Measurements from ENCODE around the gene PRKD2. TPM values are rescaled to one million over a fixed set of nuclear protein-coding genes. Genes with fewer than 3 reads are reported as not detected.

Gene PRKD2
- total and polyA plus RNA-seq, 4 donors = 8.0 to 30.4 (median 24.5) TPM

DNA sequence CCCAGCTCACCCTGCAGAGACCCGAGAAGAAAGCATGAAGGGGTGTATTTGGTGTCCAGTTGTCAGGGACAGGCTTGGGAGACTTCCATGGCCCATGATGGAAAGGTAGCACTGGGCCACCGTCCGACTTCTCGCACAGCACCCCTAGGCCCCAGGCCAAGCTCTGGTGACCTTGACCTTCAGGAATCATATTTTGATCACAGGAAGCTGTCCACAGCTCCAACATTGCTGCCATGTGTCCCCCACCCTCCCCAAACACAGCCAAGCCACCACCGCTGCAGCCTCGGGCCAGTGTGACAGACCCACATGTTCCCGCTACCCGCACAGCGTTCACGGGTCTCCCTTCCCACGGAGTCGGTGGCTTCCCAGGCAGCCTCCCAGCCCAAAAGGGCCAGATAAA is 91.2 kb downstream of the PRKD2 start:
- no peaks in the 10 kb centered on the region for H3K9me3 ChIP-seq (ENCODE audit: control insufficient read depth, insufficient read depth, low read length)
- no peak overlapping the region for H3K27ac ChIP-seq (ENCODE audit: low read depth, low read length)
- no peak for DNase-seq (ENCODE audit: low read depth in 4 of 6, low spot score in 6 of 6)
- H3K36me3 ChIP-seq (ENCODE audit: control insufficient read depth, insufficient read depth, low read length) = no peaks in the 10 kb centered on the region
- peaks cover 21% of the 10 kb centered on the region for H3K4me1 ChIP-seq (ENCODE audit: control insufficient read depth, insufficient read depth, low read length)
- H3K27me3 ChIP-seq (ENCODE audit: control insufficient read depth, insufficient read depth, low read length) = no peaks in the 10 kb centered on the region
- no peak overlapping the region for H3K4me3 ChIP-seq (ENCODE audit: low read depth, low read length)
- WGBS (ENCODE audit: insufficient coverage) = 90% methylated on average over 12 of the region's 12 CpGs

DNA sequence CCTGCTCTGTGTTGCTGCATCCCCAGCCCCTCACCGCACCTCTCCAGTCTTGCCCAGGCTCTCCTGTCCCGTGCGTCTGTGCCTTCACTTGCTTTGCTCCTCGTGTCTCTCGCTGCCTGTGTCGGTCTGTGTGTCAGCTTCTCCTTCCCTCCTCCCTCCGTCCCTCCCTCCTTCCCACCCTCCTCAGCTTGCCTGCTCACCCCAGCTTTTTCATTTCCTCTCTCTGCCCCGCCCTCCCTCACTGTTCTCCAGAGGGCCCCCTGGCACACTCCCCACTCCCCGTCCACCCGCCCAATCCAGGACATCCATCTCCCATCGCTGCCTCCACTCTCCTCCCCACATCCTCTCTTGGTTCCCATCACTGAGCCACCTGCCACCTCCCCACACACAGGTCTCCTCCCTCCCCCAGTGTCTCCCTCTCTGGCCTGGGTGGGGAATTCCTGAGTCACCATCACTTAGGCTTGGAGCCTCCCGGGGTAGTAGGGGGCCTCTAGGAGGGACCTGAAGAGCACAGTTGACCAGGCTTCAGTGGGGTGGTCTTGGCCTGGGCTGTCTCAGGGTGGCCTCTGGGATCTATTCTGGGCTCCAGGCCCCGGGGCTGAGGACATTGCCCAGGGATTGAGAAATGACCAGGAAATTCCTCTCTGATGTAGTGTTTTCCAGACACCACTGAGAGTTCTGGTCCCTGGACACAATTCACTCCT is 91.8 kb downstream of the PRKD2 start, which contains the start of gene PTGIR:
Gene PTGIR, minus strand, starts transcription at position 132 of the 704 bp plus-strand sequence. CDS start 864 bp downstream, outside the sequence.
- Histone ChIP-seq H3K9me3 (ENCODE audit: control insufficient read depth, insufficient read depth, low read length) (no peaks in the 10 kb centered on the region), H3K4me1 (ENCODE audit: control insufficient read depth, insufficient read depth, low read length) (peaks cover 24% of the 10 kb centered on the region), H3K36me3 (ENCODE audit: control insufficient read depth, insufficient read depth, low read length) (no peaks in the 10 kb centered on the region), H3K27ac (ENCODE audit: low read depth, low read length) (peak within 1 kb of the TSS; percentile 10), H3K27me3 (ENCODE audit: control insufficient read depth, insufficient read depth, low read length) (no peaks in the 10 kb centered on the region), H3K4me3 (ENCODE audit: low read depth, low read length) (no peak within 1 kb of the TSS)
- 28% methylated on average over 13 of the region's 13 CpGs for WGBS (ENCODE audit: insufficient coverage)
- DNase-seq (ENCODE audit: low read depth in 4 of 6, low spot score in 6 of 6) = no peak

Small RNA genes within 50 kb of the gene (small RNA-seq; reads per million reads assigned to genes)
- gene MIR320E (ENCODE audit: low replicate concordance) (0.08 reads per million), gene RF00019 (ENCODE audit: low replicate concordance) (not detected), gene RN7SL364P (ENCODE audit: low replicate concordance) (1.5 reads per million, percentile 87 among the genes with 10 or more reads in this experiment)

Other genes with a start within 250 kb of the PRKD2 start
- gene PNMA8A, start 245.6 kb downstream of the PRKD2 start, total RNA-seq = 10 to 100 TPM; 85.6 to 93.0 TPM
- gene PNMA8A, start 245.6 kb downstream of the PRKD2 start, polyA plus RNA-seq (ENCODE audit: insufficient read length in 2 of 2) = 100 to 1,000 TPM in 1 of 2 donors, 10 to 100 TPM in 1; 89.7 to 105 TPM
- 10 to 100 TPM; 10.6 to 17.7 TPM for gene PNMA8B, start 221.2 kb downstream of the PRKD2 start, total RNA-seq
- 10 to 100 TPM; 30.2 to 31.0 TPM for gene PNMA8B, start 221.2 kb downstream of the PRKD2 start, polyA plus RNA-seq (ENCODE audit: insufficient read length in 2 of 2)
- gene CALM3, start 115.8 kb downstream of the PRKD2 start, total RNA-seq = 100 to 1,000 TPM; 219 to 329 TPM
- 1,000 to 10,000 TPM; 1,556 to 1,593 TPM for gene CALM3, start 115.8 kb downstream of the PRKD2 start, polyA plus RNA-seq (ENCODE audit: insufficient read length in 2 of 2)
- gene PTGIR, start 92.0 kb downstream of the PRKD2 start, total RNA-seq = 1 to 10 TPM in 1 of 2 donors, under 1 TPM in 1; 0.77 to 1.9 TPM
- gene PTGIR, start 92.0 kb downstream of the PRKD2 start, polyA plus RNA-seq (ENCODE audit: insufficient read length in 2 of 2) = under 1 TPM; 0.62 to 0.65 TPM
- gene GNG8, start 80.9 kb downstream of the PRKD2 start, total RNA-seq = 1 to 10 TPM in 1 of 2 donors, not detected in 1; 1.7 TPM
- gene GNG8, start 80.9 kb downstream of the PRKD2 start, polyA plus RNA-seq (ENCODE audit: insufficient read length in 2 of 2) = 10 to 100 TPM; 10.7 to 13.7 TPM
- gene DACT3, start 55.9 kb downstream of the PRKD2 start, total RNA-seq = 10 to 100 TPM; 12.8 to 18.4 TPM
- 10 to 100 TPM; 50.0 to 50.8 TPM for gene DACT3, start 55.9 kb downstream of the PRKD2 start, polyA plus RNA-seq (ENCODE audit: insufficient read length in 2 of 2)
- gene FKRP, start 28.9 kb upstream of the PRKD2 start, total RNA-seq = 10 to 100 TPM; 11.4 to 17.8 TPM
- 10 to 100 TPM; 23.3 to 36.7 TPM for gene FKRP, start 28.9 kb upstream of the PRKD2 start, polyA plus RNA-seq (ENCODE audit: insufficient read length in 2 of 2)
- 10 to 100 TPM; 42.4 to 75.5 TPM for gene STRN4, start 29.3 kb upstream of the PRKD2 start, total RNA-seq
- 100 to 1,000 TPM; 121 to 155 TPM for gene STRN4, start 29.3 kb upstream of the PRKD2 start, polyA plus RNA-seq (ENCODE audit: insufficient read length in 2 of 2)
- gene SLC1A5, start 71.5 kb upstream of the PRKD2 start, total RNA-seq = 1 to 10 TPM; 7.1 to 9.5 TPM
- 1 to 10 TPM; 6.4 to 7.4 TPM for gene SLC1A5, start 71.5 kb upstream of the PRKD2 start, polyA plus RNA-seq (ENCODE audit: insufficient read length in 2 of 2)
- 100 to 1,000 TPM in 1 of 2 donors, 10 to 100 TPM in 1; 91.3 to 141 TPM for gene AP2S1, start 133.7 kb upstream of the PRKD2 start, total RNA-seq
- gene AP2S1, start 133.7 kb upstream of the PRKD2 start, polyA plus RNA-seq (ENCODE audit: insufficient read length in 2 of 2) = 100 to 1,000 TPM; 157 to 171 TPM
- 10 to 100 TPM; 47.9 to 85.0 TPM for gene ARHGAP35, start 143.9 kb upstream of the PRKD2 start, total RNA-seq
- 100 to 1,000 TPM; 101 to 121 TPM for gene ARHGAP35, start 143.9 kb upstream of the PRKD2 start, polyA plus RNA-seq (ENCODE audit: insufficient read length in 2 of 2)

All from spinal cord (tissue), 10 donors.